C4-2B (cell line): ENCODE data around the gene PACRG.
"Not testable (repeated sequence)": the region's sequence is repeated elsewhere in the genome, so short reads cannot be mapped to it uniquely, and the experiment has no call there.

Experiments
- H3K27ac ChIP-seq: fragments of 450-650 bp; 2 replicates; pipeline ENCODE4 v1.5.1; 2017
- ZFX ChIP-seq: fragments of 450-650 bp; IDR thresholded peaks from 2 replicates; pipeline ENCODE4 v1.6.1; 2017
- TF ChIP-seq, protein P1 (sequence below): fragments of 450-650 bp; conservative IDR thresholded peaks from 2 replicates; pipeline ENCODE4 v1.5.1; 2017; ENCODE audit warnings: mild to moderate bottlenecking

The PACRG gene

GRCh38 chr6:162727322-162728182, at the start of gene PACRG, which contains the start of gene PRKN:
Gene PACRG (plus strand): TSS chr6:162727974.
Gene PRKN (minus strand): TSS chr6:162727766.
- H3K27ac ChIP-seq, result peak within 1 kb of the TSS; percentile 78
- TF ChIP-seq ZFX, result no peak
- TF ChIP-seq, protein P1, sequence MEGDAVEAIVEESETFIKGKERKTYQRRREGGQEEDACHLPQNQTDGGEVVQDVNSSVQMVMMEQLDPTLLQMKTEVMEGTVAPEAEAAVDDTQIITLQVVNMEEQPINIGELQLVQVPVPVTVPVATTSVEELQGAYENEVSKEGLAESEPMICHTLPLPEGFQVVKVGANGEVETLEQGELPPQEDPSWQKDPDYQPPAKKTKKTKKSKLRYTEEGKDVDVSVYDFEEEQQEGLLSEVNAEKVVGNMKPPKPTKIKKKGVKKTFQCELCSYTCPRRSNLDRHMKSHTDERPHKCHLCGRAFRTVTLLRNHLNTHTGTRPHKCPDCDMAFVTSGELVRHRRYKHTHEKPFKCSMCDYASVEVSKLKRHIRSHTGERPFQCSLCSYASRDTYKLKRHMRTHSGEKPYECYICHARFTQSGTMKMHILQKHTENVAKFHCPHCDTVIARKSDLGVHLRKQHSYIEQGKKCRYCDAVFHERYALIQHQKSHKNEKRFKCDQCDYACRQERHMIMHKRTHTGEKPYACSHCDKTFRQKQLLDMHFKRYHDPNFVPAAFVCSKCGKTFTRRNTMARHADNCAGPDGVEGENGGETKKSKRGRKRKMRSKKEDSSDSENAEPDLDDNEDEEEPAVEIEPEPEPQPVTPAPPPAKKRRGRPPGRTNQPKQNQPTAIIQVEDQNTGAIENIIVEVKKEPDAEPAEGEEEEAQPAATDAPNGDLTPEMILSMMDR, result no peak

GRCh38 chr6:162678896-162679295, 48.9 kb upstream of the PACRG start:
- not testable (repeated sequence) for H3K27ac ChIP-seq

DNA sequence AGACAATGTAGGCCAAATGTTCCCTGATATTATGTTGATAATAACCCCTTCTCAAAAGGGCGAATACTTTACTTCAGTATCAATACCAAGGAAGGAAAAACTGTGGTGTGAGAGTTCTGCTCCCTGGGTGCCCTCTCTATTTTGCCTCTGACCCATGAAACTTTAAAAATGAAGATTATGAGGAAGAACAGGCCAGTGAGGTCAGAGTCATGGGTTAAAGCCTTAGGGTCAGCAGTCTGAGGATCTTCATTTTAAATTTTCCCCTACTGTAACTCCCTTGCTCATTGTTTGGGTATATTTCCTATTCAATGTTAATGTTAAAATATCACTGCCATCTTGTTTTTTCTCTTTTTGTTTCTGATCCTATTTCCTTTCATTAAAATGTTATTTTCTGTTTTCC, 48.1 kb upstream of the PACRG start:
- no peak overlapping the region for H3K27ac ChIP-seq
- no peak for TF ChIP-seq ZFX
- TF ChIP-seq, protein P1, result no peak

- TF ChIP-seq, protein P1, result no peak
- no peak for TF ChIP-seq ZFX
- H3K27ac ChIP-seq, result no peak overlapping the region
These were observed 47.4 kb upstream of the PACRG start for GRCh38 chr6:162680367-162680766.

GRCh38 chr6:162680871-162681270, 46.9 kb upstream of the PACRG start:
- TF ChIP-seq, protein P1, result no peak
- TF ChIP-seq ZFX, result no peak

GRCh38 chr6:162681447-162681846, 46.3 kb upstream of the PACRG start:
- TF ChIP-seq, protein P1, result no peak
- H3K27ac ChIP-seq, result no peak overlapping the region

More at GRCh38 chr6:162680871-162681270, 46.9 kb upstream of the PACRG start:
- H3K27ac ChIP-seq, result no peak overlapping the region

- H3K27ac ChIP-seq, result no peak overlapping the region
- no peak for TF ChIP-seq ZFX
- TF ChIP-seq, protein P1, result no peak
These were observed 44.6 kb upstream of the PACRG start for GRCh38 chr6:162683135-162683534.

DNA sequence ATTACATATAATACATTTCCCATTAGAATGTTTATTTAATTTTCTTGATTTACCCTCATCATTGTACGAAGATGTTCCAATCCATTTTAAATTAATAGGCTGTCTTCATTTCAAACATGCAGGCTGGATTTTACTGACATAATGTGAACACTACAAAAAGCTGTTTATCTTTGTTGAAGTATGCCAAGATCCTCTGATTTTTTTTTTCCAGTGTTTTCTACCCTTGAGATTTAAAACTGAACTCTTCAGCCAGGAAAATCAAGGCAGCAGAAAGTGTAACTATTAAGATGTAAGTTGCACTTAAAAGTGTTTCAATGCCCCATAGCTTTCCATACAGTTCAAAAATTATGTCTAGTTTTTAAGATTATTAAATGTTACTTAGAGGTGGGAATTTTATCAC, 43.7 kb upstream of the PACRG start:
- TF ChIP-seq, protein P1, result no peak
- TF ChIP-seq ZFX, result no peak
- no peak overlapping the region for H3K27ac ChIP-seq
